Measurements from ENCODE around the gene ZNF74. TPM values are rescaled to one million over a fixed set of nuclear protein-coding genes. Genes with fewer than 3 reads are reported as not detected.

Gene ZNF74
- total RNA-seq, 1 donor from 2014 or later = 19.4 TPM

DNA sequence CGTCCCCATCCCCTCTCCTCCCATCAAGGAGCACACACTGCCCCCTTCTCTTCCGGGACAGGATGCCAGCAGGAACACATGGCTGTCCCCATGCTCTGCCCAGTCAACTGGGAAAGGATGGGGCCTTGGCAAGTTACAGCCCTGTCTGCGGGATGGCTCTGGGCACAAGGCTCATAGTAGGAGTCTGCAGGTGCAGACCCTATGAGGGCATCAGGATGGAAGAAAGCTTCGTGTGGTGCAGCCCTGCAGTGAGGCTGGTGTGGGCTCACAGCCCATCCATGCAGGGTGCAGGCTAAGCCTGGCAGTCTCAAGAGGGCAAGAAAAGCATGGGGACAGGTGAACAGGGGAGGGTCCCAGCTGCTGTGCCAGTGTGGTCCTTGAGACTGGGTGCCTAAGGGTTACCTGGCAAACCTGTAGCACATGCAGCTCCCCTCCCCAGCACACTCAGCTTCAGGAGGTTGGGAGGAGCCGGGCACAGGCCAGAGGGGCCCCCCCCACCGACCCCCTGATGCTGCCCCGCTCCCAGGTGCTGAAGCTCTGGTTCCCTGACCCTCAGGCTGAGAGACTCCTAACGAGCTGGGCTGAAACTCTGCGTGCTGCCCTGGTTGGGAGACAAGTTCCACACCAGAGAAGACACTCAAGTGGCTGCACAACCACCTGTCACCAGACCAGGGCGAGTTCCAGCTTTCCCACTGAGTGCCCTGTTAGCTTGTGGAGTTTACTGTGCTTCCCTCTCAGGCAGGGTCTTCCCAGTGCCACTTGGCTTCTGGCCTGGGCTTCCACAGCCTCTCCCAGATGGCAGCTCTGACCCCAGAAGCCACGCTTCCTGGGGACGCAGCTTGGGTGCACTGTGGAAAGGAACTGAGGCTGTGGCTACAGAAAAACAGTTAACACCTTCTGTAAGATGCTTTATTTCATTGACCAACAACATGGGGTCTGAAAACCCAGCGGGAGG is 47.0 kb downstream of the ZNF74 start:
- H3K27me3 ChIP-seq = peaks cover 46% of the 10 kb centered on the region
- TF ChIP-seq, protein P1, sequence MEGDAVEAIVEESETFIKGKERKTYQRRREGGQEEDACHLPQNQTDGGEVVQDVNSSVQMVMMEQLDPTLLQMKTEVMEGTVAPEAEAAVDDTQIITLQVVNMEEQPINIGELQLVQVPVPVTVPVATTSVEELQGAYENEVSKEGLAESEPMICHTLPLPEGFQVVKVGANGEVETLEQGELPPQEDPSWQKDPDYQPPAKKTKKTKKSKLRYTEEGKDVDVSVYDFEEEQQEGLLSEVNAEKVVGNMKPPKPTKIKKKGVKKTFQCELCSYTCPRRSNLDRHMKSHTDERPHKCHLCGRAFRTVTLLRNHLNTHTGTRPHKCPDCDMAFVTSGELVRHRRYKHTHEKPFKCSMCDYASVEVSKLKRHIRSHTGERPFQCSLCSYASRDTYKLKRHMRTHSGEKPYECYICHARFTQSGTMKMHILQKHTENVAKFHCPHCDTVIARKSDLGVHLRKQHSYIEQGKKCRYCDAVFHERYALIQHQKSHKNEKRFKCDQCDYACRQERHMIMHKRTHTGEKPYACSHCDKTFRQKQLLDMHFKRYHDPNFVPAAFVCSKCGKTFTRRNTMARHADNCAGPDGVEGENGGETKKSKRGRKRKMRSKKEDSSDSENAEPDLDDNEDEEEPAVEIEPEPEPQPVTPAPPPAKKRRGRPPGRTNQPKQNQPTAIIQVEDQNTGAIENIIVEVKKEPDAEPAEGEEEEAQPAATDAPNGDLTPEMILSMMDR (IDR thresholded peaks at IDR 0.05) = no peak
- TF ChIP-seq EZH2 (IDR thresholded peaks at IDR 0.05) (no peak), EZH2phosphoT487 (IDR thresholded peaks at IDR 0.05) (no peak)
- no peaks in the 10 kb centered on the region for H3K79me2 ChIP-seq (ENCODE audit: low read depth)
- H3K4me3 ChIP-seq = no peak overlapping the region
- no peaks in the 10 kb centered on the region for H3K4me1 ChIP-seq
- H3K4me2 ChIP-seq = no peak overlapping the region
- peaks cover 39% of the 10 kb centered on the region for H4K20me1 ChIP-seq (ENCODE audit: low read depth)
- Mint-ChIP-seq H3K9me3 (no peaks in the 10 kb centered on the region), H3K27me3 (ENCODE audit: insufficient read depth, low read depth) (peaks cover 4% of the 10 kb centered on the region), H3K4me1 (peaks cover 13% of the 10 kb centered on the region), H3K27ac (no peak overlapping the region), H3K4me3 (no peak overlapping the region), H3K36me3 (peaks cover 14% of the 10 kb centered on the region)
- H3K9ac ChIP-seq = no peak overlapping the region
- H3F3A ChIP-seq (ENCODE audit: low read depth) = peaks cover 9% of the 10 kb centered on the region
- no peaks in the 10 kb centered on the region for H3K36me3 ChIP-seq
- DNase-seq (ENCODE audit: low spot score) = no peak
- no peak overlapping the region for H2AFZ ChIP-seq (replicated peaks)
- H3K27ac ChIP-seq = no peak overlapping the region
- H3K9me3 ChIP-seq (ENCODE audit: low read depth) = no peaks in the 10 kb centered on the region

DNA sequence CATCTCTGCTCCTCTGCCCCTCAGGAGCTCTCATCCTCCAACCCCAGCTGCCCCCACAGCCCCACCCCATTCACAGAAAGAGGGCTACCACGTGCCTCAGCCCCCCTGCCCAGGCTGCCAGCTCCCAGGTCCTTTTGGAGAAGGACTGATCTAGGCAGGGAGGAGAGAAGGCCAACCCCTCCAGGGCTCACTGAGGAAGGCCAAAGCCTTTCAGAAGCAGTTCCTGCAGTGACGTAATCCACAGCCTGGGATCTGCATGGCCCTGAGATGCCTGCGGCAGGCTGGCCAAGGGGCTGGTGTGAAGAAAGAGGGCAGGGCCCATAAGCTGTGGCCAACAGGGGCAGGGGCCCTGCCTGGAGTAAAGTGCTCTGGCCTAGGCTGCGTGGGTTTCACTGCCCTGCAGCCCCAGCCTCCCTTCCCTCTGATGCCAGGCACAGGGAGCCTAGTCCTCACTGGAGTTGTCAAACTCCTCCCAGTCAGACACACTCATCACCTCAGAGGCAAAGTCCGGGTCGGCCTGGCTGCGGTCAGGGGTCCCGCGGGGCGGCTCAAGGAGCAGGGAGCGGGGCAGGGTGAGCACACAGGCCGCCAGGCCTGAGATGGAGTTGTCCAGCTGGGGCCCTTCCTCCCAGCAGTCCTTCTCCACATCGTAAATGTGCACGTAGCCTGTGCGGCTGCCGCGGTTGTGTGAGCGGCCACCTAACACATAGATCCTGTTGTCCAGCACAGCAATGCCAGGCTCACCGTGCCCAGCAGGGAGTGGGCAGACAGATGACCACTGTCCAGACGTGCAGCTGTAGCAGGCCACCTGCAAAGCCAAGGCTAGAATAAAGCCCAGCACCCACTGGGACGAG is 47.9 kb downstream of the ZNF74 start:
- H4K20me1 ChIP-seq (ENCODE audit: low read depth) = peaks cover 31% of the 10 kb centered on the region
- H3K27me3 ChIP-seq = peaks cover 37% of the 10 kb centered on the region
- no peaks in the 10 kb centered on the region for H3K4me1 ChIP-seq
- no peaks in the 10 kb centered on the region for H3K36me3 ChIP-seq
- no peak for DNase-seq (ENCODE audit: low spot score)
- no peak overlapping the region for H3K4me3 ChIP-seq
- Mint-ChIP-seq H3K27ac (no peak overlapping the region), H3K4me3 (no peak overlapping the region), H3K4me1 (peaks cover 11% of the 10 kb centered on the region), H3K9me3 (no peaks in the 10 kb centered on the region), H3K36me3 (peaks cover 21% of the 10 kb centered on the region), H3K27me3 (ENCODE audit: insufficient read depth, low read depth) (peaks cover 4% of the 10 kb centered on the region)
- no peak overlapping the region for H3K4me2 ChIP-seq
- H3K27ac ChIP-seq = no peak overlapping the region
- no peak overlapping the region for H3K9ac ChIP-seq
- TF ChIP-seq EZH2 (IDR thresholded peaks at IDR 0.05) (no peak), EZH2phosphoT487 (IDR thresholded peaks at IDR 0.05) (no peak)
- TF ChIP-seq, protein P1 (IDR thresholded peaks at IDR 0.05) = no peak
- no peaks in the 10 kb centered on the region for H3K9me3 ChIP-seq (ENCODE audit: low read depth)
- no peak overlapping the region for H2AFZ ChIP-seq (replicated peaks)
- no peaks in the 10 kb centered on the region for H3K79me2 ChIP-seq (ENCODE audit: low read depth)
- H3F3A ChIP-seq (ENCODE audit: low read depth) = peaks cover 9% of the 10 kb centered on the region

DNA sequence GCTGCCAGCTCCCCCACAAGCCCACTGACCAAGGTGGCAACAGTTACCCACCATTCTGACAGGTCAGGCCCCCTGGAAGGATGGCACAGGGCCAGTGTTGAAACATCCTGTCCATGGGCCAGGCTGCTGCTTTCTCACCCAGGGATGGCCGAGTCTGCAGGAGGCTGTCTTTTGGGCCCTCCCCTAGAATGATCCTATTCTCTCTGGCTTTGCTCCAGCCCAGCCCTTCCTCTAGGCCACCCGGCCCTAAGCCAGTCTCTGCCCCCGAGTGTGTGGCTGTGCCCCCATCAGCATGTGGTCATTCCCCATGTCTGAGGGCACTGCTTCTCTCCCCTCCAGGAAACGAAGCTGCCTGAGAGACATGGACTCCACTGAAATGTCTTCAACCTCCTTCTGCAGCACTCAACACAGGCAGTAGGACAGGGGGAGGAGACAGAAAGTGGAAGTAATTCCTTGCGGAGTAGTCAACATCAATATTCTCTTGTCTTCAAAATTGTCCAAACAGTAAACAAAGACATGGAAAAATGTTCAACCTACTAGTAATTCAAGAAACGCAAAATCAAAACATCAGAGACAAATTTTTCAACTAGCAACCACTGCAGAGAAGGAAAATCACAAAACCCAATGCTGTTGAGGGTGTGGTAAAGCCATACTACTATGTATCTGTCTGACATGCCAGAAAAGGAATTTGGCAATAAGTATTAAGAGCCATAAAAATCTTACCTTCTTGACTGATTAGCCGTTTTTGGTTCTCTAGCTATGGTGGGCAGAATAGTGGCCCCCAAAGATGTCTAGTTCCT is 48.7 kb downstream of the ZNF74 start:
- no peak overlapping the region for H3K4me2 ChIP-seq
- H3K9me3 ChIP-seq (ENCODE audit: low read depth) = no peaks in the 10 kb centered on the region
- H2AFZ ChIP-seq (replicated peaks) = no peak overlapping the region
- Mint-ChIP-seq H3K36me3 (peaks cover 23% of the 10 kb centered on the region), H3K27ac (no peak overlapping the region), H3K4me1 (peaks cover 7% of the 10 kb centered on the region), H3K27me3 (ENCODE audit: insufficient read depth, low read depth) (peaks cover 4% of the 10 kb centered on the region), H3K4me3 (no peak overlapping the region), H3K9me3 (no peaks in the 10 kb centered on the region)
- DNase-seq (ENCODE audit: low spot score) = no peak
- no peak overlapping the region for H3K27ac ChIP-seq
- H3K4me1 ChIP-seq = no peaks in the 10 kb centered on the region
- H3K4me3 ChIP-seq = no peak overlapping the region
- peaks cover 28% of the 10 kb centered on the region for H3K27me3 ChIP-seq
- H3K36me3 ChIP-seq = no peaks in the 10 kb centered on the region
- H3F3A ChIP-seq (ENCODE audit: low read depth) = peaks cover 9% of the 10 kb centered on the region
- no peaks in the 10 kb centered on the region for H3K79me2 ChIP-seq (ENCODE audit: low read depth)
- TF ChIP-seq EZH2phosphoT487 (IDR thresholded peaks at IDR 0.05) (no peak), EZH2 (IDR thresholded peaks at IDR 0.05) (no peak)
- TF ChIP-seq, protein P1 (IDR thresholded peaks at IDR 0.05) = no peak
- peaks cover 26% of the 10 kb centered on the region for H4K20me1 ChIP-seq (ENCODE audit: low read depth)
- no peak overlapping the region for H3K9ac ChIP-seq

Measured in neural progenitor cell (in vitro differentiated cells).